Occipital lobe (tissue), 2 donors: ENCODE data around the gene NBPF14. TPM values are rescaled to one million over a fixed set of nuclear protein-coding genes. Genes with fewer than 3 reads are reported as not detected.

Experiments used
- small RNA-seq: library from RNA; depleted of rRNA; stranded (forward); fragments of <200 nt; gene quantifications from one replicate; pipeline ENCODE3, GENCODE V24; 2014
- total RNA-seq: library from RNA; depleted of rRNA; stranded (reverse); fragments of >200 nt; gene quantifications from one replicate; pipeline ENCODE4 v1.2.3, GENCODE V29; 2014

The NBPF14 gene
- total RNA-seq, 1 donor from 2014 or later: 9.4 TPM

Small RNAs within 50 kb of the gene (small RNA-seq; reads per million reads assigned to genes)
- 0.61 reads per million, percentile 58 among the genes with 10 or more reads in this experiment for gene RF00003

Other genes with a start within 250 kb of the NBPF14 start
- 0.31 TPM for gene PPIAL4G, start 112.7 kb downstream of the NBPF14 start, total RNA-seq
- 16.4 TPM for gene NUDT4B, start 152.8 kb upstream of the NBPF14 start, total RNA-seq
- 353 TPM for gene PDE4DIP, start 248.4 kb upstream of the NBPF14 start, total RNA-seq